Lower lobe of right lung (tissue), 2 donors: ENCODE data around the gene DZIP1L. TPM values are rescaled to one million over a fixed set of nuclear protein-coding genes. Genes with fewer than 3 reads are reported as not detected.

Experiments
- ATAC-seq, 2 donors: fragments of 200-7000 bp; cut with Tn5 transposase; one replicate each; pipeline ENCODE4 v1.9.1; 2020 to 2022; ENCODE audit warnings: mild to moderate bottlenecking in 2 of 2, moderate library complexity in 2 of 2
- DNase-seq: peaks from one replicate; pipeline ENCODE4 v3.0.0-alpha.2; 2020
- H3K27ac ChIP-seq: fragments of 200-600 bp; one replicate; pipeline ENCODE4 v1.8.0; 2022
- H3K27me3 ChIP-seq: fragments of 200-600 bp; one replicate; pipeline ENCODE4 v1.8.0; 2022; ENCODE audit warnings: low read depth
- H3K36me3 ChIP-seq: fragments of 200-600 bp; one replicate; pipeline ENCODE4 v1.8.0; 2022; ENCODE audit warnings: mild to moderate bottlenecking
- H3K4me1 ChIP-seq: fragments of 200-600 bp; one replicate; pipeline ENCODE4 v1.8.0; 2022
- H3K4me3 ChIP-seq: fragments of 200-600 bp; one replicate; pipeline ENCODE4 v1.8.0; 2022; ENCODE audit warnings: mild to moderate bottlenecking
- H3K9me3 ChIP-seq: fragments of 200-600 bp; one replicate; pipeline ENCODE4 v1.8.0; 2022
- CTCF ChIP-seq: fragments of 200-600 bp; IDR thresholded peaks from one replicate; pipeline ENCODE4 v1.8.0; 2022; ENCODE audit warnings: antibody characterized with exemption, mild to moderate bottlenecking
- intact Hi-C: fragments of 100-400 bp; cut with DNase I; formaldehyde crosslinking; loops from one replicate; pipeline ENCODE4 v1.11.0; 2022
- total RNA-seq: library from RNA; stranded (reverse); fragmentation: NEBNext Ultra II Directional; extraction: Animal tissue kit (Norgen Biotek cat#: 25700); gene quantifications from one replicate; pipeline ENCODE4 v1.2.1, GENCODE V29; 2021
- donor health status: DM: no; HTN: yes; CAD: no; lungs with severe emphysema.

Gene DZIP1L
- total RNA-seq, 1 donor from 2014 or later, result 19.9 TPM

GRCh38 chr3:138140940-138141339 is 25.5 kb upstream of the DZIP1L start:
- TF ChIP-seq CTCF, result no peak
- Histone ChIP-seq H3K27me3 (no peaks in the 10 kb centered on the region), H3K4me1 (peaks cover 9% of the 10 kb centered on the region), H3K27ac (no peak overlapping the region), H3K36me3 (no peaks in the 10 kb centered on the region), H3K9me3 (no peaks in the 10 kb centered on the region), H3K4me3 (no peak overlapping the region)
- intact Hi-C loops, result no loop called here
- ATAC-seq (no peak), DNase-seq (no peak)

GRCh38 chr3:138139691-138140090 is 24.3 kb upstream of the DZIP1L start:
- H3K4me1 ChIP-seq, result peaks cover 9% of the 10 kb centered on the region
- no peak overlapping the region for H3K4me3 ChIP-seq
- H3K9me3 ChIP-seq, result no peaks in the 10 kb centered on the region
- H3K27me3 ChIP-seq, result no peaks in the 10 kb centered on the region
- H3K27ac ChIP-seq, result no peak overlapping the region
- DNase-seq, result no peak
- TF ChIP-seq CTCF, result no peak
- no peaks in the 10 kb centered on the region for H3K36me3 ChIP-seq
- intact Hi-C loops, result no loop called here
- no peak for ATAC-seq

- ATAC-seq, result peak; percentile 37 to 42
- Histone ChIP-seq H3K27ac (peak overlapping the region; percentile 48), H3K36me3 (no peaks in the 10 kb centered on the region), H3K9me3 (no peaks in the 10 kb centered on the region), H3K27me3 (no peaks in the 10 kb centered on the region), H3K4me3 (no peak overlapping the region), H3K4me1 (peaks cover 9% of the 10 kb centered on the region)
- intact Hi-C loops, result no loop called here
- no peak for TF ChIP-seq CTCF
- DNase-seq, result no peak
Observed at GRCh38 chr3:138137861-138138260, 22.5 kb upstream of the DZIP1L start.

GRCh38 chr3:138136201-138136600 is 20.8 kb upstream of the DZIP1L start:
- H3K27ac ChIP-seq, result peak overlapping the region; percentile 27
- H3K9me3 ChIP-seq, result no peaks in the 10 kb centered on the region
- no peaks in the 10 kb centered on the region for H3K27me3 ChIP-seq
- H3K4me1 ChIP-seq, result peaks cover 9% of the 10 kb centered on the region
- DNase-seq (no peak), ATAC-seq (peak; percentile 66 to 69)
- H3K4me3 ChIP-seq, result no peak overlapping the region
- no peak for TF ChIP-seq CTCF
- H3K36me3 ChIP-seq, result no peaks in the 10 kb centered on the region
- intact Hi-C loops, result no loop called here

GRCh38 chr3:138135833-138136194 is 20.4 kb upstream of the DZIP1L start:
- DNase-seq, result no peak
- no peaks in the 10 kb centered on the region for H3K27me3 ChIP-seq
- peak overlapping the region; percentile 27 for H3K27ac ChIP-seq
- H3K9me3 ChIP-seq, result no peaks in the 10 kb centered on the region
- no peaks in the 10 kb centered on the region for H3K36me3 ChIP-seq
- intact Hi-C loops, result no loop called here
- H3K4me1 ChIP-seq, result peaks cover 9% of the 10 kb centered on the region
- no peak overlapping the region for H3K4me3 ChIP-seq
- no peak for TF ChIP-seq CTCF
- ATAC-seq, result no peak
